HL-60 (cell line): ENCODE data around the gene SUN1.

Experiments
- CTCF ChIP-seq: IDR thresholded peaks from one replicate; pipeline ENCODE4 v1.5.1; 2011; ENCODE audit warnings: low read length, control low read depth, inconsistent platforms; ENCODE audit not compliant: insufficient read depth
- GABPA ChIP-seq: IDR thresholded peaks from 2 replicates; pipeline ENCODE4 v1.6.1; 2012; ENCODE audit warnings: low read depth
- POLR2AphosphoS5 ChIP-seq: IDR thresholded peaks from 2 replicates; pipeline ENCODE4 v1.6.1; 2012; ENCODE audit warnings: low read depth
- REST ChIP-seq: IDR thresholded peaks from 2 replicates; pipeline ENCODE4 v1.6.1; 2012; ENCODE audit warnings: low read depth; ENCODE audit not compliant: insufficient replicate concordance

GRCh38 chr7:918118-918425 is 85.8 kb downstream of the SUN1 start:
- TF ChIP-seq CTCF (no peak), POLR2AphosphoS5 (no peak), REST (no peak), GABPA (no peak)
